WTC11 (cell line): ENCODE measurements around the gene USB1. TPM values are rescaled to one million over a fixed set of nuclear protein-coding genes. Genes with fewer than 3 reads are reported as not detected.

Source experiments
- ATAC-seq: fragments of 200-7000 bp; cut with Tn5 transposase; 2 replicates; pipeline ENCODE4 v1.10.0; 2021; ENCODE audit warnings: mild to moderate bottlenecking, moderate library complexity
- CTCF ChIA-PET: fragments of 300-600 bp; sonication (Branson Sonifier 250); formaldehyde crosslinking; loops from one replicate; lab custom pipeline; 2021; ENCODE audit warnings: antibody characterized with exemption; lab: Charles Lee
- POLR2A ChIA-PET: fragments of 350-600 bp; sonication (Branson Sonifier 250); formaldehyde crosslinking; loops from one replicate; lab custom pipeline; 2021; ENCODE audit warnings: antibody characterized with exemption; lab: Charles Lee
- DNase-seq: peaks from one replicate; pipeline ENCODE4 v3.0.0; 2021; ENCODE audit warnings: low spot score
- H3K27ac Mint-ChIP-seq: 2 replicates; pipeline ENCODE4 v1.8.0; 2021; ENCODE audit warnings: mixed read lengths
- H3K27me3 Mint-ChIP-seq: 2 replicates; pipeline ENCODE4 v1.8.0; 2021; ENCODE audit warnings: low read depth, mild to moderate bottlenecking, moderate library complexity, mixed read lengths
- H3K36me3 Mint-ChIP-seq: 2 replicates; pipeline ENCODE4 v1.8.0; 2021; ENCODE audit warnings: mixed read lengths
- H3K4me1 Mint-ChIP-seq: 2 replicates; pipeline ENCODE4 v1.8.0; 2022; ENCODE audit warnings: mixed read lengths
- H3K4me3 Mint-ChIP-seq: 2 replicates; pipeline ENCODE4 v1.8.0; 2021; ENCODE audit warnings: mild to moderate bottlenecking, moderate library complexity, mixed read lengths
- H3K9me3 Mint-ChIP-seq: 2 replicates; pipeline ENCODE4 v1.8.0; 2021; ENCODE audit warnings: mixed read lengths
- CBFB ChIP-seq: sonication (generic); formaldehyde crosslinking; IDR thresholded peaks from 2 replicates; pipeline ENCODE4 v1.8.1; 2022; ENCODE audit warnings: mild to moderate bottlenecking, low read depth, missing genetic modification reagents
- ELF4 ChIP-seq: sonication (generic); formaldehyde crosslinking; IDR thresholded peaks from 2 replicates; pipeline ENCODE4 v1.8.1; 2022; ENCODE audit warnings: low read depth, mild to moderate bottlenecking, moderate library complexity, missing genetic modification reagents
- EMX1 ChIP-seq: fragments of 250-450 bp; sonication (Bioruptor Pico); IDR thresholded peaks from 2 replicates; pipeline ENCODE4 v1.8.0; 2021; ENCODE audit warnings: mild to moderate bottlenecking
- FOXJ3 ChIP-seq: sonication (generic); formaldehyde crosslinking; IDR thresholded peaks from 2 replicates; pipeline ENCODE4 v1.9.0; 2021; ENCODE audit warnings: missing genetic modification reagents, mild to moderate bottlenecking, borderline replicate concordance
- GABPB1 ChIP-seq: sonication (generic); formaldehyde crosslinking; IDR thresholded peaks from 2 replicates; pipeline ENCODE4 v1.8.1; 2023; ENCODE audit warnings: mild to moderate bottlenecking, missing genetic modification reagents
- NFE2L1 ChIP-seq: sonication (generic); formaldehyde crosslinking; IDR thresholded peaks from 2 replicates; pipeline ENCODE4 v1.8.1; 2023; ENCODE audit warnings: missing genetic modification reagents
- RELA ChIP-seq: sonication (generic); formaldehyde crosslinking; IDR thresholded peaks from 2 replicates; pipeline ENCODE4 v1.8.1; 2022; ENCODE audit warnings: missing genetic modification reagents, mild to moderate bottlenecking, borderline replicate concordance
- SOX15 ChIP-seq: fragments of 250-450 bp; sonication (Bioruptor Pico); IDR thresholded peaks from 2 replicates; pipeline ENCODE4 v1.9.0; 2021; ENCODE audit warnings: mild to moderate bottlenecking
- TCF7 ChIP-seq: sonication (generic); formaldehyde crosslinking; IDR thresholded peaks from 2 replicates; pipeline ENCODE4 v1.8.0; 2022; ENCODE audit warnings: mild to moderate bottlenecking, low read depth, missing genetic modification reagents, moderate library complexity
- TEAD1 ChIP-seq: sonication (generic); formaldehyde crosslinking; IDR thresholded peaks from 2 replicates; pipeline ENCODE4 v1.8.0; 2022; ENCODE audit warnings: mild to moderate bottlenecking, missing genetic modification reagents
- ZNF219 ChIP-seq: sonication (generic); formaldehyde crosslinking; IDR thresholded peaks from 2 replicates; pipeline ENCODE4 v1.8.0; 2023; ENCODE audit warnings: missing genetic modification reagents, mild to moderate bottlenecking, borderline replicate concordance
- ZNF232 ChIP-seq: sonication (generic); formaldehyde crosslinking; IDR thresholded peaks from 2 replicates; pipeline ENCODE4 v1.8.0; 2022; ENCODE audit warnings: mild to moderate bottlenecking, missing genetic modification reagents
- ZNF396 ChIP-seq: fragments of 250-450 bp; sonication (Bioruptor Pico); IDR thresholded peaks from 2 replicates; pipeline ENCODE4 v1.8.0; 2021; ENCODE audit warnings: mild to moderate bottlenecking, moderate library complexity, borderline replicate concordance
- ZNF671 ChIP-seq: fragments of 250-450 bp; sonication (Bioruptor Pico); IDR thresholded peaks from 2 replicates; pipeline ENCODE4 v1.8.0; 2021; ENCODE audit warnings: mild to moderate bottlenecking
- total RNA-seq: library from RNA; stranded (reverse); gene quantifications from 3 replicates; pipeline ENCODE4 v1.2.3, GENCODE V29; 2021
- TF ChIP-seq, protein P1 (sequence below): sonication (generic); formaldehyde crosslinking; IDR thresholded peaks from 2 replicates; pipeline ENCODE4 v1.8.1; 2022; ENCODE audit warnings: missing genetic modification reagents, borderline replicate concordance
- TF ChIP-seq, protein P2 (sequence below): sonication (generic); formaldehyde crosslinking; IDR thresholded peaks from 2 replicates; pipeline ENCODE4 v1.8.1; 2022; ENCODE audit warnings: low read depth, missing genetic modification reagents, borderline replicate concordance
- TF ChIP-seq, protein P3 (sequence below): sonication (generic); formaldehyde crosslinking; conservative IDR thresholded peaks from 2 replicates; pipeline ENCODE4 v1.8.1; 2023; ENCODE audit warnings: mild to moderate bottlenecking, low read depth, missing genetic modification reagents, moderate library complexity
- TF ChIP-seq, protein P4 (sequence below): fragments of 250-450 bp; sonication (Bioruptor Pico); IDR thresholded peaks from 2 replicates; pipeline ENCODE4 v2.1.2; 2022; ENCODE audit warnings: mild to moderate bottlenecking, moderate library complexity
- TF ChIP-seq, protein P5 (sequence below): sonication (generic); formaldehyde crosslinking; IDR thresholded peaks from 2 replicates; pipeline ENCODE4 v1.8.1; 2022; ENCODE audit warnings: low read depth, mild to moderate bottlenecking, moderate library complexity, missing genetic modification reagents, borderline replicate concordance
- TF ChIP-seq, protein P6 (sequence below): sonication (generic); formaldehyde crosslinking; IDR thresholded peaks from 2 replicates; pipeline ENCODE4 v1.8.1; 2022; ENCODE audit warnings: mild to moderate bottlenecking, missing genetic modification reagents, moderate library complexity, borderline replicate concordance
- TF ChIP-seq, protein P7 (sequence below): sonication (generic); formaldehyde crosslinking; IDR thresholded peaks from 2 replicates; pipeline ENCODE4 v1.8.0; 2023; ENCODE audit warnings: missing genetic modification reagents
- TF ChIP-seq, protein P8 (sequence below): fragments of 250-450 bp; sonication (Bioruptor Pico); IDR thresholded peaks from 2 replicates; pipeline ENCODE4 v1.9.0; 2021; ENCODE audit warnings: moderate library complexity, mild to moderate bottlenecking, inconsistent platforms, borderline replicate concordance

USB1 gene
- total RNA-seq, 1 experiment from 2014 or later: 67.1 TPM

DNA sequence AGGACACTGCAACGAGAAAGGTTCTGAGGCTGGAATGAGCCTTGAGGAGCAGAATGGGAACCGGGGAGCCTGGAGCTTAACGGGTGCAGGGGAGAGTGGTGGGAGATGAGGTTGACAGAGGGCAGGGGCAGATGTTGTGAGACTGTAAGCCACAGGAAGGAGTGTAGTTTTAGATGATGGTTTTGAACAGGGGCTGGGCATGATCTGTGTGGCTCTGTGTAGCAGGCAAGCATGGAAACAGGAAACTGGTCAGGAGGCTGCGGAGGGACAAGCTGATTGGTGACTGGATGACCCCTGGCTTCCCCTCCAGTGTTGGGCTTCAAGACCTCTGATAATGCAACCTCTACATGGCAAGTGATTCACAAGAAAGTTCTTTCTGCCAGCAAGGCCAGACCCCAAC is 28.9 kb upstream of the USB1 start:
- POLR2A ChIA-PET: no interaction called here
- H3K4me3 Mint-ChIP-seq: no peak overlapping the region
- no peaks in the 10 kb centered on the region for H3K27me3 Mint-ChIP-seq
- no peaks in the 10 kb centered on the region for H3K36me3 Mint-ChIP-seq
- TF ChIP-seq ZNF232 (CRISPR knock-in tag) (no peak), CBFB (CRISPR knock-in tag) (no peak), ZNF396 (CRISPR knock-in tag) (no peak), RELA (CRISPR knock-in tag) (no peak), ZNF671 (no peak), GABPB1 (CRISPR knock-in tag) (no peak), TCF7 (CRISPR knock-in tag) (no peak), SOX15 (no peak), TEAD1 (CRISPR knock-in tag) (no peak), ZNF219 (CRISPR knock-in tag) (no peak)
- TF ChIP-seq, protein P1, sequence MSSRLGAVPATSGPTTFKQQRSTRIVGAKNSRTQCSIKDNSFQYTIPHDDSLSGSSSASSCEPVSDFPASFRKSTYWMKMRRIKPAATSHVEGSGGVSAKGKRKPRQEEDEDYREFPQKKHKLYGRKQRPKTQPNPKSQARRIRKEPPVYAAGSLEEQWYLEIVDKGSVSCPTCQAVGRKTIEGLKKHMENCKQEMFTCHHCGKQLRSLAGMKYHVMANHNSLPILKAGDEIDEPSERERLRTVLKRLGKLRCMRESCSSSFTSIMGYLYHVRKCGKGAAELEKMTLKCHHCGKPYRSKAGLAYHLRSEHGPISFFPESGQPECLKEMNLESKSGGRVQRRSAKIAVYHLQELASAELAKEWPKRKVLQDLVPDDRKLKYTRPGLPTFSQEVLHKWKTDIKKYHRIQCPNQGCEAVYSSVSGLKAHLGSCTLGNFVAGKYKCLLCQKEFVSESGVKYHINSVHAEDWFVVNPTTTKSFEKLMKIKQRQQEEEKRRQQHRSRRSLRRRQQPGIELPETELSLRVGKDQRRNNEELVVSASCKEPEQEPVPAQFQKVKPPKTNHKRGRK (CRISPR knock-in tag): no peak
- TF ChIP-seq, protein P2, sequence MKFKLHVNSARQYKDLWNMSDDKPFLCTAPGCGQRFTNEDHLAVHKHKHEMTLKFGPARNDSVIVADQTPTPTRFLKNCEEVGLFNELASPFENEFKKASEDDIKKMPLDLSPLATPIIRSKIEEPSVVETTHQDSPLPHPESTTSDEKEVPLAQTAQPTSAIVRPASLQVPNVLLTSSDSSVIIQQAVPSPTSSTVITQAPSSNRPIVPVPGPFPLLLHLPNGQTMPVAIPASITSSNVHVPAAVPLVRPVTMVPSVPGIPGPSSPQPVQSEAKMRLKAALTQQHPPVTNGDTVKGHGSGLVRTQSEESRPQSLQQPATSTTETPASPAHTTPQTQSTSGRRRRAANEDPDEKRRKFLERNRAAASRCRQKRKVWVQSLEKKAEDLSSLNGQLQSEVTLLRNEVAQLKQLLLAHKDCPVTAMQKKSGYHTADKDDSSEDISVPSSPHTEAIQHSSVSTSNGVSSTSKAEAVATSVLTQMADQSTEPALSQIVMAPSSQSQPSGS: no peak
- DNase-seq: no peak
- CTCF ChIA-PET: interaction anchor here (1.4 to 1.6 kb wide), 2 partner anchors 15 to 51 kb away, joined by 3 to 6 read pairs; no protein-coding TSS in a partner anchor
- no peak overlapping the region for H3K27ac Mint-ChIP-seq
- ATAC-seq: no peak
- peaks cover 2% of the 10 kb centered on the region; the same call in 1 of the 2 replicates for H3K4me1 Mint-ChIP-seq
- no peaks in the 10 kb centered on the region for H3K9me3 Mint-ChIP-seq

DNA sequence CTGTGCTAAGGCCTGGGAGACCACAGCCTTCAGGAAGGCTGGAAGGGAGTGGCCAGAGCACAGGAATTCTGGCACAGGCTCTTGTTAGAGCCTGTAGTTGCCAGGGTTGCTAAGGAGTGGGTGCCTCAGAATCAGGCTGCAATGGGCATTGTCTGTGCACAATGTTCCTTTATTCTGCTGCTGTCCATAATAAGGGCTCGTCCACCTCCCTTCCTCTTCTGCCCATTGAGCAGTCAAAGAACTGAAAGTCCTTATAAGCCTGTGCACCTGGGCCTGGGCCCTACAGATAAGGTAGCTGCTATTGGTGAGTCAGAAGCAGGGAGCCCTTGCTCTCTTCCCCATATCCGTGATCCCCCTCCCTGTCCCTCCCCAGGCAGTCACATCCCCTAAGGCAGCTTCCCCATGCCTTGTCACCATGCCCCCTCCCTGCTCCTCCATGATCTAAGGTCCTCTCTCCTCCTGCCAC is 24.8 kb upstream of the USB1 start:
- DNase-seq: no peak
- Mint-ChIP-seq H3K36me3 (no peaks in the 10 kb centered on the region), H3K27me3 (no peaks in the 10 kb centered on the region), H3K4me1 (no peaks in the 10 kb centered on the region), H3K4me3 (no peak overlapping the region), H3K9me3 (no peaks in the 10 kb centered on the region), H3K27ac (no peak overlapping the region)
- ChIA-PET CTCF (interaction anchor here (1.9 to 2.9 kb wide), 4 partner anchors 9 to 201 kb away, joined by 5 to 26 read pairs (median 12); no protein-coding TSS in a partner anchor), POLR2A (no interaction called here)
- no peak for ATAC-seq
- no peak for TF ChIP-seq NFE2L1 (CRISPR knock-in tag)
- TF ChIP-seq ELF4 (CRISPR knock-in tag): no peak
- TF ChIP-seq, protein P3, sequence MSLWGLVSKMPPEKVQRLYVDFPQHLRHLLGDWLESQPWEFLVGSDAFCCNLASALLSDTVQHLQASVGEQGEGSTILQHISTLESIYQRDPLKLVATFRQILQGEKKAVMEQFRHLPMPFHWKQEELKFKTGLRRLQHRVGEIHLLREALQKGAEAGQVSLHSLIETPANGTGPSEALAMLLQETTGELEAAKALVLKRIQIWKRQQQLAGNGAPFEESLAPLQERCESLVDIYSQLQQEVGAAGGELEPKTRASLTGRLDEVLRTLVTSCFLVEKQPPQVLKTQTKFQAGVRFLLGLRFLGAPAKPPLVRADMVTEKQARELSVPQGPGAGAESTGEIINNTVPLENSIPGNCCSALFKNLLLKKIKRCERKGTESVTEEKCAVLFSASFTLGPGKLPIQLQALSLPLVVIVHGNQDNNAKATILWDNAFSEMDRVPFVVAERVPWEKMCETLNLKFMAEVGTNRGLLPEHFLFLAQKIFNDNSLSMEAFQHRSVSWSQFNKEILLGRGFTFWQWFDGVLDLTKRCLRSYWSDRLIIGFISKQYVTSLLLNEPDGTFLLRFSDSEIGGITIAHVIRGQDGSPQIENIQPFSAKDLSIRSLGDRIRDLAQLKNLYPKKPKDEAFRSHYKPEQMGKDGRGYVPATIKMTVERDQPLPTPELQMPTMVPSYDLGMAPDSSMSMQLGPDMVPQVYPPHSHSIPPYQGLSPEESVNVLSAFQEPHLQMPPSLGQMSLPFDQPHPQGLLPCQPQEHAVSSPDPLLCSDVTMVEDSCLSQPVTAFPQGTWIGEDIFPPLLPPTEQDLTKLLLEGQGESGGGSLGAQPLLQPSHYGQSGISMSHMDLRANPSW (CRISPR knock-in tag): no peak
- TF ChIP-seq EMX1 (CRISPR knock-in tag): no peak
- no peak for TF ChIP-seq FOXJ3 (CRISPR knock-in tag)
- TF ChIP-seq, protein P4, sequence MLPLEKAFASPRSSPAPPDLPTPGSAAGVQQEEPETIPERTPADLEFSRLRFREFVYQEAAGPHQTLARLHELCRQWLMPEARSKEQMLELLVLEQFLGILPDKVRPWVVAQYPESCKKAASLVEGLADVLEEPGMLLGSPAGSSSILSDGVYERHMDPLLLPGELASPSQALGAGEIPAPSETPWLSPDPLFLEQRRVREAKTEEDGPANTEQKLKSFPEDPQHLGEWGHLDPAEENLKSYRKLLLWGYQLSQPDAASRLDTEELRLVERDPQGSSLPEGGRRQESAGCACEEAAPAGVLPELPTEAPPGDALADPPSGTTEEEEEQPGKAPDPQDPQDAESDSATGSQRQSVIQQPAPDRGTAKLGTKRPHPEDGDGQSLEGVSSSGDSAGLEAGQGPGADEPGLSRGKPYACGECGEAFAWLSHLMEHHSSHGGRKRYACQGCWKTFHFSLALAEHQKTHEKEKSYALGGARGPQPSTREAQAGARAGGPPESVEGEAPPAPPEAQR: no peak
- TF ChIP-seq, protein P5, sequence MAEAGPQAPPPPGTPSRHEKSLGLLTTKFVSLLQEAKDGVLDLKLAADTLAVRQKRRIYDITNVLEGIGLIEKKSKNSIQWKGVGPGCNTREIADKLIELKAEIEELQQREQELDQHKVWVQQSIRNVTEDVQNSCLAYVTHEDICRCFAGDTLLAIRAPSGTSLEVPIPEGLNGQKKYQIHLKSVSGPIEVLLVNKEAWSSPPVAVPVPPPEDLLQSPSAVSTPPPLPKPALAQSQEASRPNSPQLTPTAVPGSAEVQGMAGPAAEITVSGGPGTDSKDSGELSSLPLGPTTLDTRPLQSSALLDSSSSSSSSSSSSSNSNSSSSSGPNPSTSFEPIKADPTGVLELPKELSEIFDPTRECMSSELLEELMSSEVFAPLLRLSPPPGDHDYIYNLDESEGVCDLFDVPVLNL (CRISPR knock-in tag): no peak
- TF ChIP-seq, protein P6, sequence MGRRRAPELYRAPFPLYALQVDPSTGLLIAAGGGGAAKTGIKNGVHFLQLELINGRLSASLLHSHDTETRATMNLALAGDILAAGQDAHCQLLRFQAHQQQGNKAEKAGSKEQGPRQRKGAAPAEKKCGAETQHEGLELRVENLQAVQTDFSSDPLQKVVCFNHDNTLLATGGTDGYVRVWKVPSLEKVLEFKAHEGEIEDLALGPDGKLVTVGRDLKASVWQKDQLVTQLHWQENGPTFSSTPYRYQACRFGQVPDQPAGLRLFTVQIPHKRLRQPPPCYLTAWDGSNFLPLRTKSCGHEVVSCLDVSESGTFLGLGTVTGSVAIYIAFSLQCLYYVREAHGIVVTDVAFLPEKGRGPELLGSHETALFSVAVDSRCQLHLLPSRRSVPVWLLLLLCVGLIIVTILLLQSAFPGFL: no peak
- TF ChIP-seq, protein P7, sequence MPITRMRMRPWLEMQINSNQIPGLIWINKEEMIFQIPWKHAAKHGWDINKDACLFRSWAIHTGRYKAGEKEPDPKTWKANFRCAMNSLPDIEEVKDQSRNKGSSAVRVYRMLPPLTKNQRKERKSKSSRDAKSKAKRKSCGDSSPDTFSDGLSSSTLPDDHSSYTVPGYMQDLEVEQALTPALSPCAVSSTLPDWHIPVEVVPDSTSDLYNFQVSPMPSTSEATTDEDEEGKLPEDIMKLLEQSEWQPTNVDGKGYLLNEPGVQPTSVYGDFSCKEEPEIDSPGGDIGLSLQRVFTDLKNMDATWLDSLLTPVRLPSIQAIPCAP: no peak
- no peak for TF ChIP-seq ZNF232 (CRISPR knock-in tag)
- TF ChIP-seq, protein P8, sequence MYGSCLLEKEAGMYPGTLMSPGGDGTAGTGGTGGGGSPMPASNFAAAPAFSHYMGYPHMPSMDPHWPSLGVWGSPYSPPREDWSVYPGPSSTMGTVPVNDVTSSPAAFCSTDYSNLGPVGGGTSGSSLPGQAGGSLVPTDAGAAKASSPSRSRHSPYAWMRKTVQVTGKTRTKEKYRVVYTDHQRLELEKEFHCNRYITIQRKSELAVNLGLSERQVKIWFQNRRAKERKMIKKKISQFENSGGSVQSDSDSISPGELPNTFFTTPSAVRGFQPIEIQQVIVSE: no peak
